HepG2 (cell line): ENCODE results near the gene UBB. TPM values are rescaled to one million over a fixed set of nuclear protein-coding genes. Genes with fewer than 3 reads are reported as not detected.

Experiments used
- ATF7 ChIP-seq, 2 experiments: fragments of 450-650 bp in 1 of 2; sonication (generic) in 1 of 2; formaldehyde crosslinking in 1 of 2; IDR thresholded peaks; 2 replicates each; pipeline versions ENCODE4 v1.4.0 to v1.6.1; 2016 to 2020; ENCODE audit warnings: antibody characterized with exemption in 1 of 2, mild to moderate bottlenecking in 1 of 2, missing genetic modification reagents in 1 of 2
- HOXA3 ChIP-seq: sonication (generic); formaldehyde crosslinking; IDR thresholded peaks from 2 replicates; pipeline ENCODE4 v1.5.0; 2020; ENCODE audit warnings: missing genetic modification reagents
- POLR2G ChIP-seq: fragments of 200-400 bp; formaldehyde crosslinking; IDR thresholded peaks from 2 replicates; pipeline ENCODE4 v1.6.1; 2018; ENCODE audit warnings: mild to moderate bottlenecking, low read depth, low read length, moderate library complexity
- ZNF101 ChIP-seq: sonication (generic); formaldehyde crosslinking; IDR thresholded peaks from 2 replicates; pipeline ENCODE4 v1.4.0; 2020; ENCODE audit warnings: mild to moderate bottlenecking, low read depth, missing genetic modification reagents, borderline replicate concordance
- ZNF263 ChIP-seq: sonication (generic); formaldehyde crosslinking; IDR thresholded peaks from 2 replicates; pipeline ENCODE4 v1.4.0; 2020; ENCODE audit warnings: missing genetic modification reagents
- ZNF674 ChIP-seq: sonication (generic); formaldehyde crosslinking; IDR thresholded peaks from 2 replicates; pipeline ENCODE4 v1.5.0; 2020; ENCODE audit warnings: low read depth, mild to moderate bottlenecking, missing genetic modification reagents
- ZNF792 ChIP-seq: IDR thresholded peaks from 2 replicates; pipeline ENCODE4 v1.6.1; 2016
- polyA plus RNA-seq, 8 experiments: library from polyadenylated mRNA; depleted of rRNA in 3 of 8; stranded (reverse) in 7 of 8; unstranded in 1 of 8; fragments of >200 nt; fragmentation: Illumina TruSeq in 4 of 8; extraction: Trizol in 4 of 8; gene quantifications; 2 replicates each; pipeline versions ENCODE4 v1.2.1 to v1.2.3, GENCODE V29; 2011 to 2016; ENCODE audit warnings: low read depth in 4 of 8, missing spikeins in 1 of 8, mixed read lengths in 1 of 8; ENCODE audit not compliant: insufficient read depth in 1 of 8
- total RNA-seq, 5 experiments: library from RNA; depleted of rRNA; stranded (reverse); fragments of >200 nt; fragmentation: Illumina TruSeq; extraction: Trizol; gene quantifications; 2 replicates each; pipeline ENCODE4 v1.2.3, GENCODE V29; 2016; ENCODE audit warnings: low read depth in 1 of 5
- TF ChIP-seq, protein P1 (sequence below): sonication (generic); formaldehyde crosslinking; IDR thresholded peaks from 2 replicates; pipeline ENCODE4 v1.4.0; 2020; ENCODE audit warnings: missing genetic modification reagents
- TF ChIP-seq, protein P2 (sequence below): sonication (generic); formaldehyde crosslinking; IDR thresholded peaks from 2 replicates; pipeline ENCODE4 v1.5.1; 2020; ENCODE audit warnings: missing genetic modification reagents, mild to moderate bottlenecking, borderline replicate concordance
- TF ChIP-seq, protein P3 (sequence below): sonication (generic); formaldehyde crosslinking; IDR thresholded peaks from 2 replicates; pipeline ENCODE4 v1.5.0; 2020; ENCODE audit warnings: mild to moderate bottlenecking, missing genetic modification reagents
- TF ChIP-seq, protein P4 (sequence below): sonication (generic); formaldehyde crosslinking; IDR thresholded peaks from 2 replicates; pipeline ENCODE4 v1.4.0; 2020; ENCODE audit warnings: missing genetic modification reagents, borderline replicate concordance
- TF ChIP-seq, protein P5 (sequence below): sonication (generic); formaldehyde crosslinking; conservative IDR thresholded peaks from 2 replicates; pipeline ENCODE4 v1.4.0; 2020; ENCODE audit warnings: missing genetic modification reagents

The UBB gene
- total and polyA plus RNA-seq, 2 of the 13 experiments (the other 11 are each of a cell fraction or from before 2014, with no cell fraction given) = 1,130 to 2,066 TPM

DNA sequence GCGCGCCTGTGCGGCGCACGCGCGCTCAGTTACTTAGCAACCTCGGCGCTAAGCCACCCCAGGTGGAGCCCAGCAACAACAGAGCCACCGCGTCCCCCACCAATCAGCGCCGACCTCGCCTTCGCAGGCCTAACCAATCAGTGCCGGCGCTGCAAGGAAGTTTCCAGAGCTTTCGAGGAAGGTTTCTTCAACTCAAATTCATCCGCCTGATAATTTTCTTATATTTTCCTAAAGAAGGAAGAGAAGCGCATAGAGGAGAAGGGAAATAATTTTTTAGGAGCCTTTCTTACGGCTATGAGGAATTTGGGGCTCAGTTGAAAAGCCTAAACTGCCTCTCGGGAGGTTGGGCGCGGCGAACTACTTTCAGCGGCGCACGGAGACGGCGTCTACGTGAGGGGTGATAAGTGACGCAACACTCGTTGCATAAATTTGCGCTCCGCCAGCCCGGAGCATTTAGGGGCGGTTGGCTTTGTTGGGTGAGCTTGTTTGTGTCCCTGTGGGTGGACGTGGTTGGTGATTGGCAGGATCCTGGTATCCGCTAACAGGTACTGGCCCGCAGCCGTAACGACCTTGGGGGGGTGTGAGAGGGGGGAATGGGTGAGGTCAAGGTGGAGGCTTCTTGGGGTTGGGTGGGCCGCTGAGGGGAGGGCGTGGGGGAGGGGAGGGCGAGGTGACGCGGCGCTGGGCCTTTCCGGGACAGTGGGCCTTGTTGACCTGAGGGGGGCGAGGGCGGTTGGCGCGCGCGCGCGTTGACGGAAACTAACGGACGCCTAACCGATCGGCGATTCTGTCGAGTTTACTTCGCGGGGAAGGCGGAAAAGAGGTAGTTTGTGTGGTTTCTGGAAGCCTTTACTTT lies at the start of gene UBB (continued):
- TF ChIP-seq, protein P1, sequence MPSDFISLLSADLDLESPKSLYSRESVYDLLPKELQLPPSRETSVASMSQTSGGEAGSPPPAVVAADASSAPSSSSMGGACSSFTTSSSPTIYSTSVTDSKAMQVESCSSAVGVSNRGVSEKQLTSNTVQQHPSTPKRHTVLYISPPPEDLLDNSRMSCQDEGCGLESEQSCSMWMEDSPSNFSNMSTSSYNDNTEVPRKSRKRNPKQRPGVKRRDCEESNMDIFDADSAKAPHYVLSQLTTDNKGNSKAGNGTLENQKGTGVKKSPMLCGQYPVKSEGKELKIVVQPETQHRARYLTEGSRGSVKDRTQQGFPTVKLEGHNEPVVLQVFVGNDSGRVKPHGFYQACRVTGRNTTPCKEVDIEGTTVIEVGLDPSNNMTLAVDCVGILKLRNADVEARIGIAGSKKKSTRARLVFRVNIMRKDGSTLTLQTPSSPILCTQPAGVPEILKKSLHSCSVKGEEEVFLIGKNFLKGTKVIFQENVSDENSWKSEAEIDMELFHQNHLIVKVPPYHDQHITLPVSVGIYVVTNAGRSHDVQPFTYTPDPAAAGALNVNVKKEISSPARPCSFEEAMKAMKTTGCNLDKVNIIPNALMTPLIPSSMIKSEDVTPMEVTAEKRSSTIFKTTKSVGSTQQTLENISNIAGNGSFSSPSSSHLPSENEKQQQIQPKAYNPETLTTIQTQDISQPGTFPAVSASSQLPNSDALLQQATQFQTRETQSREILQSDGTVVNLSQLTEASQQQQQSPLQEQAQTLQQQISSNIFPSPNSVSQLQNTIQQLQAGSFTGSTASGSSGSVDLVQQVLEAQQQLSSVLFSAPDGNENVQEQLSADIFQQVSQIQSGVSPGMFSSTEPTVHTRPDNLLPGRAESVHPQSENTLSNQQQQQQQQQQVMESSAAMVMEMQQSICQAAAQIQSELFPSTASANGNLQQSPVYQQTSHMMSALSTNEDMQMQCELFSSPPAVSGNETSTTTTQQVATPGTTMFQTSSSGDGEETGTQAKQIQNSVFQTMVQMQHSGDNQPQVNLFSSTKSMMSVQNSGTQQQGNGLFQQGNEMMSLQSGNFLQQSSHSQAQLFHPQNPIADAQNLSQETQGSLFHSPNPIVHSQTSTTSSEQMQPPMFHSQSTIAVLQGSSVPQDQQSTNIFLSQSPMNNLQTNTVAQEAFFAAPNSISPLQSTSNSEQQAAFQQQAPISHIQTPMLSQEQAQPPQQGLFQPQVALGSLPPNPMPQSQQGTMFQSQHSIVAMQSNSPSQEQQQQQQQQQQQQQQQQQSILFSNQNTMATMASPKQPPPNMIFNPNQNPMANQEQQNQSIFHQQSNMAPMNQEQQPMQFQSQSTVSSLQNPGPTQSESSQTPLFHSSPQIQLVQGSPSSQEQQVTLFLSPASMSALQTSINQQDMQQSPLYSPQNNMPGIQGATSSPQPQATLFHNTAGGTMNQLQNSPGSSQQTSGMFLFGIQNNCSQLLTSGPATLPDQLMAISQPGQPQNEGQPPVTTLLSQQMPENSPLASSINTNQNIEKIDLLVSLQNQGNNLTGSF (CRISPR knock-in tag) = peak; percentile 69; the same call in 1 of the 2 replicates
- TF ChIP-seq, protein P2, sequence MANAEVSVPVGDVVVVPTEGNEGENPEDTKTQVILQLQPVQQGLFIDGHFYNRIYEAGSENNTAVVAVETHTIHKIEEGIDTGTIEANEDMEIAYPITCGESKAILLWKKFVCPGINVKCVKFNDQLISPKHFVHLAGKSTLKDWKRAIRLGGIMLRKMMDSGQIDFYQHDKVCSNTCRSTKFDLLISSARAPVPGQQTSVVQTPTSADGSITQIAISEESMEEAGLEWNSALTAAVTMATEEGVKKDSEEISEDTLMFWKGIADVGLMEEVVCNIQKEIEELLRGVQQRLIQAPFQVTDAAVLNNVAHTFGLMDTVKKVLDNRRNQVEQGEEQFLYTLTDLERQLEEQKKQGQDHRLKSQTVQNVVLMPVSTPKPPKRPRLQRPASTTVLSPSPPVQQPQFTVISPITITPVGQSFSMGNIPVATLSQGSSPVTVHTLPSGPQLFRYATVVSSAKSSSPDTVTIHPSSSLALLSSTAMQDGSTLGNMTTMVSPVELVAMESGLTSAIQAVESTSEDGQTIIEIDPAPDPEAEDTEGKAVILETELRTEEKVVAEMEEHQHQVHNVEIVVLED = peak; percentile 99
- TF ChIP-seq POLR2G (peak; percentile 100), ZNF263 (CRISPR knock-in tag) (0 out of 2 replicates have a peak, but pooled peaks have one; percentile 22), ZNF792 (CRISPR knock-in tag) (peak; percentile 59; the same call in 1 of the 2 replicates), ATF7 (IDR thresholded peaks at IDR 0.05) (peak; percentile 92), ATF7 (CRISPR knock-in tag; IDR thresholded peaks at IDR 0.05) (peak; percentile 81; the same call in 1 of the 2 replicates), ZNF101 (CRISPR knock-in tag) (no peak), HOXA3 (CRISPR knock-in tag) (peak; percentile 75), ZNF674 (CRISPR knock-in tag) (no peak)
- TF ChIP-seq, protein P3, sequence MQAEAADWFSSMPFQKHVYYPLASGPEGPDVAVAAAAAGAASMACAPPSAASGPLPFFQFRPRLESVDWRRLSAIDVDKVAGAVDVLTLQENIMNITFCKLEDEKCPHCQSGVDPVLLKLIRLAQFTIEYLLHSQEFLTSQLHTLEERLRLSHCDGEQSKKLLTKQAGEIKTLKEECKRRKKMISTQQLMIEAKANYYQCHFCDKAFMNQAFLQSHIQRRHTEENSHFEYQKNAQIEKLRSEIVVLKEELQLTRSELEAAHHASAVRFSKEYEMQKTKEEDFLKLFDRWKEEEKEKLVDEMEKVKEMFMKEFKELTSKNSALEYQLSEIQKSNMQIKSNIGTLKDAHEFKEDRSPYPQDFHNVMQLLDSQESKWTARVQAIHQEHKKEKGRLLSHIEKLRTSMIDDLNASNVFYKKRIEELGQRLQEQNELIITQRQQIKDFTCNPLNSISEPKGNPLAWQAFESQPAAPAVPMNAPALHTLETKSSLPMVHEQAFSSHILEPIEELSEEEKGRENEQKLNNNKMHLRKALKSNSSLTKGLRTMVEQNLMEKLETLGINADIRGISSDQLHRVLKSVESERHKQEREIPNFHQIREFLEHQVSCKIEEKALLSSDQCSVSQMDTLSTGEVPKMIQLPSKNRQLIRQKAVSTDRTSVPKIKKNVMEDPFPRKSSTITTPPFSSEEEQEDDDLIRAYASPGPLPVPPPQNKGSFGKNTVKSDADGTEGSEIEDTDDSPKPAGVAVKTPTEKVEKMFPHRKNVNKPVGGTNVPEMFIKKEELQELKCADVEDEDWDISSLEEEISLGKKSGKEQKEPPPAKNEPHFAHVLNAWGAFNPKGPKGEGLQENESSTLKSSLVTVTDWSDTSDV (CRISPR knock-in tag) = peak; percentile 80; the same call in 1 of the 2 replicates
- TF ChIP-seq, protein P4, sequence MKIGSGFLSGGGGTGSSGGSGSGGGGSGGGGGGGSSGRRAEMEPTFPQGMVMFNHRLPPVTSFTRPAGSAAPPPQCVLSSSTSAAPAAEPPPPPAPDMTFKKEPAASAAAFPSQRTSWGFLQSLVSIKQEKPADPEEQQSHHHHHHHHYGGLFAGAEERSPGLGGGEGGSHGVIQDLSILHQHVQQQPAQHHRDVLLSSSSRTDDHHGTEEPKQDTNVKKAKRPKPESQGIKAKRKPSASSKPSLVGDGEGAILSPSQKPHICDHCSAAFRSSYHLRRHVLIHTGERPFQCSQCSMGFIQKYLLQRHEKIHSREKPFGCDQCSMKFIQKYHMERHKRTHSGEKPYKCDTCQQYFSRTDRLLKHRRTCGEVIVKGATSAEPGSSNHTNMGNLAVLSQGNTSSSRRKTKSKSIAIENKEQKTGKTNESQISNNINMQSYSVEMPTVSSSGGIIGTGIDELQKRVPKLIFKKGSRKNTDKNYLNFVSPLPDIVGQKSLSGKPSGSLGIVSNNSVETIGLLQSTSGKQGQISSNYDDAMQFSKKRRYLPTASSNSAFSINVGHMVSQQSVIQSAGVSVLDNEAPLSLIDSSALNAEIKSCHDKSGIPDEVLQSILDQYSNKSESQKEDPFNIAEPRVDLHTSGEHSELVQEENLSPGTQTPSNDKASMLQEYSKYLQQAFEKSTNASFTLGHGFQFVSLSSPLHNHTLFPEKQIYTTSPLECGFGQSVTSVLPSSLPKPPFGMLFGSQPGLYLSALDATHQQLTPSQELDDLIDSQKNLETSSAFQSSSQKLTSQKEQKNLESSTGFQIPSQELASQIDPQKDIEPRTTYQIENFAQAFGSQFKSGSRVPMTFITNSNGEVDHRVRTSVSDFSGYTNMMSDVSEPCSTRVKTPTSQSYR (CRISPR knock-in tag) = peak; percentile 81; the same call in 1 of the 2 replicates
- TF ChIP-seq, protein P5, sequence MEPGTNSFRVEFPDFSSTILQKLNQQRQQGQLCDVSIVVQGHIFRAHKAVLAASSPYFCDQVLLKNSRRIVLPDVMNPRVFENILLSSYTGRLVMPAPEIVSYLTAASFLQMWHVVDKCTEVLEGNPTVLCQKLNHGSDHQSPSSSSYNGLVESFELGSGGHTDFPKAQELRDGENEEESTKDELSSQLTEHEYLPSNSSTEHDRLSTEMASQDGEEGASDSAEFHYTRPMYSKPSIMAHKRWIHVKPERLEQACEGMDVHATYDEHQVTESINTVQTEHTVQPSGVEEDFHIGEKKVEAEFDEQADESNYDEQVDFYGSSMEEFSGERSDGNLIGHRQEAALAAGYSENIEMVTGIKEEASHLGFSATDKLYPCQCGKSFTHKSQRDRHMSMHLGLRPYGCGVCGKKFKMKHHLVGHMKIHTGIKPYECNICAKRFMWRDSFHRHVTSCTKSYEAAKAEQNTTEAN (CRISPR knock-in tag) = no peak
